Right lung (tissue), 5 donors: ENCODE results near the gene TMEM52. TPM values are rescaled to one million over a fixed set of nuclear protein-coding genes. Genes with fewer than 3 reads are reported as not detected.

Experiments
- DNase-seq, 2 donors: peaks; one replicate each; pipeline ENCODE4 v3.0.0-alpha.2; 2013
- polyA plus RNA-seq, 5 donors: library from polyadenylated mRNA; unstranded; fragments of 120-200 nt; gene quantifications; one replicate each; pipeline versions ENCODE4 v1.2.1 to v1.2.3, GENCODE V29; 2013; ENCODE audit warnings: inconsistent platforms in 1 of 5, low replicate concordance in 1 of 5; ENCODE audit not compliant: insufficient read length in 5 of 5, insufficient read depth in 1 of 5

TMEM52 gene
- polyA plus RNA-seq, 5 donors = 1.5 to 9.5 (median 2.3) TPM

DNA sequence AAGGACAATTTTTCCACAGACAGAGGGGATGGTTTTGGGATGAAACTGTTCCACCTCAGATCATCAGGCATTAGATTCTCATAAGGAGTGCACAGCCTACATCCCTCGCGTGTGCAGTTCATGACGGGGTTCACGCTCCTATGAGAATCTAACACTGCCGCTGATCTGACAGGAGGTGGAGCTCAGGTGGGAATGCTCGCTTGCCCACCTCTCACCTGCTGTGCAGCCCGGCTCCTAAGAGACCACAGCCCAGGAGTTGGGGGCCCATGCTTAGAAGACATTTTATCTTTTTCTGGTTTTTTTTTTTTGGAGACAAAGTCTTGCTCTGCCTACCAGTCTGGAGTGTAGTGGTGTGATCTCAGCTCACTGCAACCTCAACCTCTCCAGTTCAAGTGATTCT lies 44.2 kb downstream of the TMEM52 start:
- no peak for DNase-seq

GRCh38 chr1:1873186-1873585 lies 45.9 kb downstream of the TMEM52 start:
- no peak for DNase-seq

GRCh38 chr1:1872329-1872994 lies 46.6 kb downstream of the TMEM52 start:
- no peak for DNase-seq

- no peak for DNase-seq
Measured at GRCh38 chr1:1869469-1869868, 49.6 kb downstream of the TMEM52 start.

Other genes with a start within 250 kb of the TMEM52 start
- 10 to 100 TPM; 60.4 to 95.1 (median 90.0) TPM for gene SLC35E2B, start 226.5 kb downstream of the TMEM52 start, polyA plus RNA-seq
- 10 to 100 TPM; 25.9 to 45.0 (median 40.5) TPM for gene CDK11A, start 194.9 kb downstream of the TMEM52 start, polyA plus RNA-seq
- gene NADK, start 140.8 kb downstream of the TMEM52 start, polyA plus RNA-seq = 10 to 100 TPM; 32.3 to 55.2 (median 40.4) TPM
- 100 to 1,000 TPM; 238 to 280 (median 247) TPM for gene GNB1, start 28.2 kb downstream of the TMEM52 start, polyA plus RNA-seq
- 10 to 100 TPM in 1 of 5 donors, 1 to 10 TPM in 1, under 1 TPM in 3; 0.81 to 12.5 (median 0.93) TPM for gene CALML6, start 4.0 kb downstream of the TMEM52 start, polyA plus RNA-seq
- gene CFAP74, start 84.5 kb upstream of the TMEM52 start, polyA plus RNA-seq = 1 to 10 TPM; 1.5 to 4.3 (median 2.8) TPM
- 10 to 100 TPM in 2 of 5 donors, 1 to 10 TPM in 3; 7.4 to 17.2 (median 8.5) TPM for gene GABRD, start 100.1 kb upstream of the TMEM52 start, polyA plus RNA-seq
- 10 to 100 TPM; 34.6 to 48.9 (median 39.6) TPM for gene PRKCZ, start 131.1 kb upstream of the TMEM52 start, polyA plus RNA-seq